Measurements from ENCODE around the gene BIN1. TPM values are rescaled to one million over a fixed set of nuclear protein-coding genes. Genes with fewer than 3 reads are reported as not detected.

BIN1 gene
- total RNA-seq, 1 donor from 2014 or later, result 71.6 TPM

DNA sequence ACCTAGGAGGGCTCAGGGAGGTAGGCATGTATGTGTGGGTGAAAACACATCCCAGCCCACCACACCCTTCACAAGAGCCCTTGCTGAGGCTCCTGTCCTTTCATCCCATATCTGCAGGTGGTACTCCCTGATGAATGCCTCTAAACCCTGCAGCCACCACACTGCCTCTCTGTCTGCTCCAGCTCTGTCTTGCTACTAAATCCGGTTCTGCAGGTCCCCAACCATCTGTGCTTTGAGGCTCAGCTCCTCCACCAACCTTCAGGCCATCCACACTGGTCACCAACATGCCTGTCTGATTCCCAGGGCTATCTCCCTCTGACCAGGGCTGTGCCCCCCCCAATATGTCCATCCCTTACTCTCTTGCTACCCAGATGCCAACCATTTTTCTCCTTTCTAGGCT, 92.7 kb downstream of the BIN1 start:
- H3K27me3 ChIP-seq, result no peaks in the 10 kb centered on the region
- intact Hi-C loops (cut with DNase I), result no loop called here
- H3K4me3 ChIP-seq, result no peak overlapping the region
- H3K27ac ChIP-seq, result no peak overlapping the region
- peaks cover 0 to 6% of the 10 kb centered on the region in 2 donors for H3K9me3 ChIP-seq
- no peaks in the 10 kb centered on the region for H3K36me3 ChIP-seq
- DNase-seq (ENCODE audit: low spot score in 2 of 2), result no peak
- no peaks in the 10 kb centered on the region for H3K4me1 ChIP-seq
- TF ChIP-seq, protein P1, sequence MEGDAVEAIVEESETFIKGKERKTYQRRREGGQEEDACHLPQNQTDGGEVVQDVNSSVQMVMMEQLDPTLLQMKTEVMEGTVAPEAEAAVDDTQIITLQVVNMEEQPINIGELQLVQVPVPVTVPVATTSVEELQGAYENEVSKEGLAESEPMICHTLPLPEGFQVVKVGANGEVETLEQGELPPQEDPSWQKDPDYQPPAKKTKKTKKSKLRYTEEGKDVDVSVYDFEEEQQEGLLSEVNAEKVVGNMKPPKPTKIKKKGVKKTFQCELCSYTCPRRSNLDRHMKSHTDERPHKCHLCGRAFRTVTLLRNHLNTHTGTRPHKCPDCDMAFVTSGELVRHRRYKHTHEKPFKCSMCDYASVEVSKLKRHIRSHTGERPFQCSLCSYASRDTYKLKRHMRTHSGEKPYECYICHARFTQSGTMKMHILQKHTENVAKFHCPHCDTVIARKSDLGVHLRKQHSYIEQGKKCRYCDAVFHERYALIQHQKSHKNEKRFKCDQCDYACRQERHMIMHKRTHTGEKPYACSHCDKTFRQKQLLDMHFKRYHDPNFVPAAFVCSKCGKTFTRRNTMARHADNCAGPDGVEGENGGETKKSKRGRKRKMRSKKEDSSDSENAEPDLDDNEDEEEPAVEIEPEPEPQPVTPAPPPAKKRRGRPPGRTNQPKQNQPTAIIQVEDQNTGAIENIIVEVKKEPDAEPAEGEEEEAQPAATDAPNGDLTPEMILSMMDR (IDR thresholded peaks at IDR 0.05), result no peak

DNA sequence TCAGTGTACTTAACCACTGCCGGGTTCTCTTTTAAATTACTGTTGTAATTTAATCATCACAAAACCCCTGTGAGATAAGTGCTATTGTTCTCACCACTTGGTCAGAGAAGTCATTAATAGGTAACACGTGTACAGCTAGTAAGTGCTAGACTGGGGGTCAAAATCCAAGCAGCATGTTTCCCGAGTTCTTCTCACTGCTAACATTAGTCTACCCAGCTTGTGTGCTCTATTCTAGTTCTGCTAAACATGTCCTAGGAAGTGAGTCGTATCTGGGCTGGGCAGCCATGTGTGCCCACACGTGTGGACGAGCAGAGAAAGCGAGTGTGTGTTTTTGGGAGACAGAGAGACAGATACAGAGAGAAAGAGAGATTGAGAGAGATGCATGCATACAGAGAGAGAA, 94.1 kb downstream of the BIN1 start:
- no peak for DNase-seq (ENCODE audit: low spot score in 2 of 2)

DNA sequence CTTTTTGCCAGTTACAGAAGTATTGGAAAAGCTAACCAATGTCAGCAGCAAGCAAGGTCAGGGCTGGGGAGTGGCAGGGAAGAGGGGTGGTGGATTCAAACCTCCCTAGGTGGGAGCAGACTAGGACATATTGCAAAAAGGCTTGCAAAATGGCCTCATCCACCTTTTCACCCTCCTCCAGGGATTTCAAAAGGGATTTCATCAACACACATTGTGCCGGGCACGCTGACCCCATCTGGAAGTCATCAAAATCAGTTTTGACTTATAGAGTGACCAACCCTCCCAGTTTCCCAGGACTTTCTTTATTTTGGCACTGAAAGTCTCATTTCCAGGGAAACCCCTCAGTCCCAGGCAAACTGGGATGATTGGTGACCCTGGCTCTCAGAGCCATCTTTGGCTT, 94.7 kb downstream of the BIN1 start:
- intact Hi-C loops (cut with DNase I), result no loop called here
- Histone ChIP-seq H3K4me1 (no peaks in the 10 kb centered on the region), H3K4me3 (no peak overlapping the region), H3K9me3 (peaks cover 0 to 6% of the 10 kb centered on the region in 2 donors), H3K27me3 (no peaks in the 10 kb centered on the region), H3K27ac (no peak overlapping the region), H3K36me3 (no peaks in the 10 kb centered on the region)
- TF ChIP-seq, protein P1 (IDR thresholded peaks at IDR 0.05), result no peak
- no peak for DNase-seq (ENCODE audit: low spot score in 2 of 2)

More for the DNA sequence above, 94.1 kb downstream of the BIN1 start:
- Histone ChIP-seq H3K9me3 (peaks cover 0 to 6% of the 10 kb centered on the region in 2 donors), H3K27ac (no peak overlapping the region), H3K27me3 (no peaks in the 10 kb centered on the region), H3K36me3 (no peaks in the 10 kb centered on the region), H3K4me3 (no peak overlapping the region), H3K4me1 (no peaks in the 10 kb centered on the region)
- intact Hi-C loops (cut with DNase I), result no loop called here
- TF ChIP-seq, protein P1 (IDR thresholded peaks at IDR 0.05), result no peak

DNA sequence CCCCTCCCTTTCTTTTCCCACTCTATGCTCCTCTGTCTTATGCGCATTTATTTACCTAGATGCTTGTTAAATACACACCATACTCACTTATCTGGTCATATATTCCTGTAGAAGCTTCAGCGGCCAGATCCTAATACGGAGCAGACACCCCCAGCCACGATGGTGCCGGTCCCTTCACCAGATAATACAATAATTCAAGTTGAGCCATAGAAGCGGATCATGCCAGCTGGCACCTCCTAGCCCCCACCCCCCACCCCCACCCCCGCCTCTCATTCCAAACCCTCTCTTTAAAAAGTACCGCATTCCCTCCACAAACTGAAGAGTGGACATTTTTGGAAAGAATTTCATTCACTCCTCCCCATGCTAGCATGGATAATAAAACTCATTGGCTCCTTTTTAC, 95.2 kb downstream of the BIN1 start:
- H3K9me3 ChIP-seq, result peaks cover 0 to 6% of the 10 kb centered on the region in 2 donors
- no peak overlapping the region for H3K4me3 ChIP-seq
- no peaks in the 10 kb centered on the region for H3K27me3 ChIP-seq
- intact Hi-C loops (cut with DNase I), result no loop called here
- TF ChIP-seq, protein P1 (IDR thresholded peaks at IDR 0.05), result no peak
- no peak for DNase-seq (ENCODE audit: low spot score in 2 of 2)
- no peaks in the 10 kb centered on the region for H3K36me3 ChIP-seq
- H3K27ac ChIP-seq, result no peak overlapping the region
- no peaks in the 10 kb centered on the region for H3K4me1 ChIP-seq

DNA sequence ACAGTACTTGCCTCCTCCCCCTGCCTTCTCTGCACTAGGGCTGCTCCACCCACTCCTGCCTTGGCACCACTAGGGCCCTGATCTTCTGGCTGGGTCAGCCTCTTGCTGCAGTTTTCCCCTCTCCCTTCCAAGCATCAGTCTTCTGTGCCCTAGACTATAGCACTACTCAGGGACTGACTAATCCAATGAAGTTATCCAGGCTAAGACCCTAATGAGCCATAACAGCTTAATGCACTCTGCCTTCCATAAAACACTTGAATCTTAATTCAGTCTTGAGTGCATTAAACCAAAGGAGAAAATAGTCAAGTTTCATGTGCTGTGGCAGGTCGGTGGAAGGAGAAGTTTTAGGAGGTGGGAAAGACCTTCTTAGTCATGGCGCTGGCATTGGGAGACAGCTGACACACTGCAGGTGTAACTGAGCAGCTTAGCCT, 95.7 kb downstream of the BIN1 start:
- no peak for DNase-seq (ENCODE audit: low spot score in 2 of 2)
- no peak overlapping the region for H3K27ac ChIP-seq

More for the DNA sequence above, 95.7 kb downstream of the BIN1 start:
- peaks cover 0 to 6% of the 10 kb centered on the region in 2 donors for H3K9me3 ChIP-seq
- TF ChIP-seq, protein P1 (IDR thresholded peaks at IDR 0.05), result no peak
- intact Hi-C loops (cut with DNase I), result no loop called here
- no peak overlapping the region for H3K4me3 ChIP-seq
- H3K4me1 ChIP-seq, result no peaks in the 10 kb centered on the region
- H3K27me3 ChIP-seq, result no peaks in the 10 kb centered on the region
- H3K36me3 ChIP-seq, result no peaks in the 10 kb centered on the region

Measured in ascending aorta (tissue), 2 donors.